Activated CD8-positive, alpha-beta memory T cell treated with anti-CD3 and anti-CD28 coated beads, Interleukin-2, amount 50 U/mL, for 24 hours (primary cell): ENCODE measurements around the gene LEMD1.
"Not testable (repeated sequence)": the region's sequence is repeated elsewhere in the genome, so short reads cannot be mapped to it uniquely, and the experiment has no call there.

Experiments used
- DNase-seq: peaks from one replicate; pipeline ENCODE4 v3.0.0-alpha.2; 2020; ENCODE audit errors: extremely low read depth

LEMD1 gene

GRCh38 chr1:205446828-205447227 lies 25.0 kb upstream of the LEMD1 start:
- DNase-seq: no peak

- DNase-seq: no peak
Measured at GRCh38 chr1:205445646-205445935, 23.7 kb upstream of the LEMD1 start.

DNA sequence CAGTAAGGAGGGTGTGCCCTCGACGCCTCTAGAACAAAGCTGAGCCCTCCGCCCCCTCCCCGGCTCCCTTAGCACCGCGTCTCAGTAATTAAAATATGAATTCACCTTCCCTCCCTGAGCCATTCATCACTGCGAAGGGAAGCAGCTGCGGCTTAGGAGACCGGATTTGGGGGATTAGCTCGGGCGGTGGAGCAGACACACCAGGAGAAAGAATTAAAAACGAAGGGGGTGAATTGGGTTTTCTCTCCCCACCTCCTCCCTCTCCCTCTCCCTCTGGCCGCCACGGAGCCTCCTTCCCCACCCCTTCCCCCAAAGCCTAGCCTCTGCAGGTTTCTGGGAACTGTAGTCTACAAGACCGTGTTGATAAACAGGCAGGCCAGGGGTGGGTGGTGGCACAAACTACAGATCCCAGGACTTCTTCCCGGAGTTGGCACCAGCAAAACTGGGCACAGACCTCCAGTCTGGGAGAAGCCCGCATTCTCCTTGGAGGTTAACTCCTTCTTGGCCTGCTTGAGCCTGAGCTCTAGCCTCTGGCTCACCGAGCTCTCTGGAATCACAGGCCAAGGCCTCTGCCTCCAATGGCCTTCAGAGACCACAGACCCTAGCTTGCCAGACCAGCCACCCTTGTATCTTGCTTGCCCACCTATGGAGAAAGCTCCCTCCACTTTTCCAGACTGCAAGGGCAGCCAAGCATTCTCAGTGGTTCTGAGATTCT lies 23.2 kb upstream of the LEMD1 start:
- no peak for DNase-seq

DNA sequence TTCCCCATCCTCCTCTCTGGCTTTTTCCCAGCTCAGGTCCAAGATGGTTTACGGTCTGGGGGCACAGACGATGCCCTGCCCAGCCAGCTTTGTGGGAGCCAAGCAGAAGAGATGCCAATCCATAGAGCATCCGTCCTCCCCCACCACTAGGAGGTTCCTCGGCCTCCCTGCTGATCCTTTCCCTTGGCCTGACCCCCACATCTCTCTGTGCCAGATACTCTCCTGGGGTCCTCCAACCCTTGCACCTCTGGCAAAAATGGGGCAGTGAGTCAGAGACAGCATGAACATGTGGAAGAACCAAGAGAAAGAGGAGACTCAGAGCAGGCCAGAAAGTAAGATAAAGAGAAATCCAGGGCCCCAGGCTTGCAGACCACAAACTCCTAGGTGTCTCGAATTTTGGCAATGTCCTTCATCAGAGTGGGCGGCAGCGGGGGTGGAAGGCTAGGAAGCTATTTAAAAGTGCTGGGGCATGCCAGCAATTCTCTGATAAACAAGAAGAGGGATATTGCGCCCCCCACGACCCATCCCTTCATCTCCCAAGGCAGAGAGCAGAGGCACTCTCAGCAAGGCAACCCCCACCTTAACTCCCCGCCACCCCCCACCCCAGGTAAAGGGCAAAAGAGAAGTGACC lies 22.6 kb upstream of the LEMD1 start:
- no peak for DNase-seq

DNA sequence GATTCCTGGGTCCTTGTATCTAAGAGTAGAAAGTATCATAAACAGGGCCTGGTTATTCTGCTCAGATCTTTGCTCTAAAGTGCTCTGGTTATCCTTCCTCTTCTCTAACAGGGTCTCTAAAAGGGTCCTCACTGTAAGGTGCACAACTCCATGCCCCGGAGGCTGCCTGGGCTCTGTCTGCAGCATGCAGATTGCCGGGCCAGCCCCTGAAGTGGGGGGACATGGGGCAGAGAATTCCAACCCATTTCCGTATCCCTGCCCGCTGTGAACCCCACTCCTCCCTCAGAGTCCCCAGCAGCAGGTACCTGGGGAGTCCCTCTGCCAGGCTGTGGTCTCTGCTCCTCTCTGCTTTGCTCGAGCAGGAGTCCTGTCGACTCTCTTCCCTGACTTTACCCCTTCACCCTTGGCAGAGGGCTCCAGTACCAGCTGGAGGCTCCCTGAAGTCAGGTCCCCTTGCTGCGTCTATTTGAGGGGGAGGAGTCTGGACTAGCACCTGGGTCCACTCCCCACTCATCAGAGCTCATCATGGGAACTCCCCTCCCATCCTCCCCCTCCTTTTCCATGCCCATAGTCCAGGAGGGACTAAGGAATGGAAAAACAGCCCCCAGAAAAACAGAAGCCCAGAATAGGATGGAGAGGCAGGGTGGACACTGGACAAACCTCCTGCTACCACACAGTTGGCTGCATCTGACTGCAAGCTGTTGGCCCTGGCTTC lies 21.9 kb upstream of the LEMD1 start:
- DNase-seq: no peak

DNA sequence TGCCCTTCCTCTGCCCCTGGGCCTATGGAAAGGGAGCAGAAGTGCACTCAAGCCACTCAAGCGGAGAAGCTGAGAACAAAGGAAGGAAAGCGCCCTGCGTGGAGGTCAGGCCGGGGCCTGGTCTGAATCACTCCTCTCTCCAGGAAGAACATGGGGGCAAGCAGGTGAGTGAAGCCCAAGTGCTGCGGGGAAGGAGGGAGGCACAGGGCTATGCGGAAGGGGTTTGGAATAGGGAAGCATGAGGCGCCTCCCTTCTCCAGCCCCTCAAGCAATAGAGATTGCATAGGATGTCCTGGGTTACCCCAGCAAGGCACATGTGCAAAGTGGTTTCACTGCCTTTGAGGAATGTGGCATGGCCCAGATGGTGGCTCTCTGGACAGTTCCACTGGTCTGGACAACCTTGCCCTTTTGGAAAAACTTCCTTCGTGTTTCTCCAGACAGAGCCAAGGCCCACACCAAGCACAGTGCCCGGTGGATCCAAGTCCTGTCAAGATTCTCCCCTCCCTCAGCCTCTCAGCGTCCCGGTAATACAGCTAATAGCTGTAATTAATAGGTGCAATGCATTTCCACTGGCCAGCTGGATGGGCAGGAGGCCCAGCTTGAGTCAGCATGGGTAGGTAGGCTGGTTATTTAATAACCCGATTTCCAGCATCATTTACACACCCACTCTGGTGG lies 20.3 kb upstream of the LEMD1 start:
- no peak for DNase-seq

DNA sequence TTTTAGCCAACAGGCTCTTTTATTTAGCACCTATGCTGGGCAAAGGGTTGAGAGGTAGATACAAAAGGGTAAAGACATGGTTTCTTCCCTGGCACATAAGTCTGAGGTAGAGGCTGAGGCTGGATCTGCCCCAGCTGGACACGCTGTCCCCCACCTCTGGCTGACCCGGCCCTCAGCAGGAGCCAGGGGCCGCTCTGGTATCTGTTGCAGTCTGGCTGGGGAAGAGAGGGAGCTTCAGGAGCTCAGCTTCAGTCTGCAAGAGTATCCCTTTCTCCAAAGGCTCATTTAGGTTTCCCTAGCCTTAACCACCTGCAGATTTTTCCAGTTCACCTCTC lies 19.8 kb upstream of the LEMD1 start:
- no peak for DNase-seq

GRCh38 chr1:205441318-205441633 lies 19.4 kb upstream of the LEMD1 start:
- DNase-seq: no peak

DNA sequence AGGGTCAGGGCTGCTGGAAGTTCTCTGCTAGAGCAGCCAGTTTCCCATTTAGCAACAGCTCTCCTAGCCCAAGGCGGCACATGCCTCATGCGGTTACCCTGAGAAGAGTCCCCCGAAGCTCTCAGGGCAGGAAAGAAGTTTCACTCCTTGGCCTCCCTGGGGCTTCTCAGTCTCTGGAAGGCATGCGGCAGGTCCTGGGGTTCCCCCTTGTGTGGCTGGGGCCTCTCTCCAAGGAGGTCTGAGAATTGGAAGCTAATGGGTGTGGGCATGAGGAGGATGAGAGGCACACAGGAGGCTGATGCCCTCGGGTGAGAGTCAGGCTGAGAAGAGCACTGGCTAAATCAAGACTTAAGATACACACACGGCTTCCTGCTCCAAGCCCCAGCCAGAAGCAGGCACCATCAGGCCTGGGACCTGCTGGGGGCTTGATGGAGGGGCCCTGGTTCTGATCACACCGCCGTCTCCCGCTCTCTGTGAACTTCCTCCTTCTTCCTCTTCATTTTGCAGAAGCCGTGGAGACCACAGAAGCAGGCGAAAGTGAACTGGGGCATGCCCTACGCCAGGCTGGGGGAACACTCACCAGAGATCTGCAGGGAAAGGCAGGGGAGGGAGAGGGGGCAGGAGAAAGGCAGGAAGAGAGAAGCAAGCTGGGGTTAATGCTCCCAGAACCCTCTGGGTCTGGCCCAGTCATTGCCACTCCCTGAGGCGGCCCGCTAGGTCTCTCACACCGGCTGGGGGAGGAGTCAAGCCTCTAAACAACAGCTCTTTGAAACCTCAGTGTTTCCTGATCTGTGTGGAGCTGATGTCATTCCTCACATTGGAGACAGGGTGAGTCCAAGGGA lies 18.8 kb upstream of the LEMD1 start:
- no peak for DNase-seq

DNA sequence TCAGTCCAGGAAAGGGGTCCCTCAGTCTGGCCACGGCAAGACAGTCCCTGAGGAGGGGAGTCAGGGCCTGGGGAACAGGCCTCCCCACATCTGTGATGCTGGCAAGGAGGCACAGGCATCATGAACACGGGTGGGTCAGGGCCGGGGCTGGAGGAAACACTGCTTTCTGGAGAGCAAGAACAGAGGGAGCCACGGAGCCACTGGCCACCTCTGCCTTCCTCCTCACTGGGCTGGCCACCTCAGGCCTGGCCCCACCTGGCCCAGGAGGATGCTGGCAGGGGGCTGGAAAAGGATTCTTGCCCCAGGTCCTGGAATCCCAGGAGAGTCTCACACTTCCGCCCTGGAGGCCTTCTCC lies 18.2 kb upstream of the LEMD1 start:
- no peak for DNase-seq

DNA sequence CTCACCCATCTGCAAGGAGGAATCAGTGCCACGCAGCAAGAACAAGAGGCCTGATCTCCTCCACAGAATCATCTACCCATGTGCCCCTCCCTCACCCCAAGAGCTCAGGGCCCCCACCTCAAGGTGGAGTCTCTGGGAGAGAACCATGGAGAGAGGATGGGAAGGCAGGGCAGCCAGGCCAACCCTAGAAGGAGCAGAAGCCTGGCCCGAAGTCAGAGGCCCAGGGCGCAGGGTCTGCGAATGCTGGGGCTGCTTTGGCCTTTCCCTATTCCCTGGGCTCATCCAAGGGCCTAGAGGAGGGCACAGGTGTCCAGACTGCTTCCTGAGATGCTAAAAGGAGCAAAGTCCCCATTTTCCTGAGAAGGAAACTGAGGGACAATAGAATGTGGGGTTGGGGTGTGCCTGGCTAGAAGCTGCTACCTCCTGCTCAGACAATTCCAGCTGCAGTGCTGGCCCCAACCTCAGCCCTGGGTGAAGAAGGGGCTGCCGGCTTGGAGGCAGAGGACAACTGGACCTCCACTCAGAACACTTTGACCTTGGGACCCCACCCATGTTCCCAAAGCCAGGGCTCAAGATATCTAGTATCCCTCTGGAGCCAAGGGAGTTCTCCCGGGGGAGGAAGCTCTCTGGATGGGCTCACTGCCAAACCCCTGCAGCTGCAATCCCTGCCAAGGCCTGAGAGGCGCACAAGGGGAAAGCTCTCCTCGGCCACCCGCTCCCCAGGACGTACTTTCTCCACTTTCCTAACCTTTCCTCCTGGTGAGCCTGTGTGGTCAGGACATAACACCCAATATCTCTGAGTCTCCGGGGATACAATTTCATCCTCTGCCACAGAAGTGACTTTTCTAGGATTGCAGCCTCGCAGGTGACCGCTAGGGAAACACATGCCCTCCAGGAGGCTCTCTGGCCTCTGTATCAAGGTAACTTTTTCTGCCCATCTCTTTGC lies 16.6 kb upstream of the LEMD1 start:
- DNase-seq: no peak

- no peak for DNase-seq
Measured at GRCh38 chr1:205437570-205437969, 15.7 kb upstream of the LEMD1 start.

DNA sequence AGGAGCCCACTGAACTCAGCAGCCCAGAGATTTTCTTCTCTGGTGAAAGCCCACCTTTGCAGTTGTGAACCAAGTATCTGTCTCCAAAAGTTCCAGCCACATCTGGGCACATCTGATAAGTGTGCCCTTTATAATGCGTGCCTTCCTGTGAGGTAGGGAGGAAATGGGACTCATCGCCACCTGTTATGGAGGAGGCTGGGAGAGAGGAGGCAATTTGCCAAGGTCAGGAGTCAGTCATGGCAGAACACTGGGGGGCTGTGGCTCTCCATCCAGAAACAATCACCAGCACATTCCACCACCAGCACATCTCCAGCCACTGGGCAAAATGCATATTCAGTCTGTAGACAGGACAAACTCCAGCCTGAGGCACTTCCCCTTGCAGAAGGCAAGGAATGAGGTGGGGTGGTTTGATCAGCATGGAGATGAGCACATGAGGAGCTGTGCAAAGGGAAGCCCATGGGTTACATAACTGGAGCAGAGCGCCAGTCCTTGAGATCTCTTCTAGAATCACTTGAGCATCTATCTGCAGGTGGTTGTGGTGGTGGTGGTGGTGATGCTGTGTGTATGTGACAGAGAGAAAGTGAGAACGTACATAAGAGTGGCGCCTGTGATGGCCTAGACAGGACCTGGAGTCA lies 15.0 kb upstream of the LEMD1 start:
- no peak for DNase-seq

GRCh38 chr1:205435578-205436573 lies 14.0 kb upstream of the LEMD1 start:
- DNase-seq: no peak

DNA sequence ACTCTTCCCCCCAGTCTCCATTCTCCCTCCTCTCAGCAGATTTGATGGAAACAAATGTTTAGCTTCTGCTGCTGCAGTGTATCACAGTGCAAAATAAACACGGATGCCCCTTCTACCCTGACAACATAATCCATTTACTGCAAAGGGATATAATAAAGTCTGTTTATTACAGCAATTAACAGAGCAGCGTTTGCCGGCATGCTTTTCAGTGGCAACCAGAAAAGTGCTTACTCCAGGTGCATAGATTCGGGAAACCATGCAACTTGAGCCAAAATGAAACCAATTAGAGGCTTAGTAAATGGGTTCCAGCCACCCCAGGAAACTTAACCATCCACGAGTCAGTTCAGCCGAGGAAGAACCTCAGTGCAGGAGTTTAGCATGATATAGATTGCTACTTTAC lies 12.9 kb upstream of the LEMD1 start:
- DNase-seq: no peak

GRCh38 chr1:205432692-205433091 lies 10.8 kb upstream of the LEMD1 start:
- DNase-seq: not testable (repeated sequence)

GRCh38 chr1:205432116-205432515 lies 10.3 kb upstream of the LEMD1 start:
- no peak for DNase-seq

GRCh38 chr1:205430696-205431305 lies 8.9 kb upstream of the LEMD1 start:
- no peak for DNase-seq
